H1 (cell line): ENCODE measurements around the gene TLX1. TPM values are rescaled to one million over a fixed set of nuclear protein-coding genes. Genes with fewer than 3 reads are reported as not detected.

Experiments
- CTCF ChIA-PET: fragments of 300-600 bp; sonication (Branson Sonifier 250); formaldehyde crosslinking; loops from one replicate; lab custom pipeline; 2021; ENCODE audit not compliant: partially characterized antibody; lab: Charles Lee
- POLR2A ChIA-PET: fragments of 300-600 bp; sonication (Branson Sonifier 250); formaldehyde crosslinking; loops from one replicate; lab custom pipeline; 2021; ENCODE audit warnings: inconsistent platforms; ENCODE audit not compliant: partially characterized antibody; lab: Charles Lee
- DNase-seq, 2 experiments: peaks; one replicate each; pipeline versions ENCODE4 v3.0.0 to v3.0.0-alpha.2; 2010 to 2022; ENCODE audit warnings: low spot score in 2 of 2, low read depth in 1 of 2, mixed read lengths in 1 of 2
- FAIRE-seq: peaks from 2 replicates; lab custom pipeline; 2011; peaks lifted over from hg19 to GRCh38; lab: Jason Lieb, UNC
- H2AFZ ChIP-seq: 2 replicates; pipeline ENCODE4 v1.8.1; 2012; ENCODE audit warnings: low read length, inconsistent platforms
- H2AK5ac ChIP-seq: 2 replicates; pipeline ENCODE4 v1.6.1; 2013; ENCODE audit warnings: low read depth, low read length
- H2BK120ac ChIP-seq: replicated peaks from 2 replicates; pipeline ENCODE3; 2013; ENCODE audit warnings: low read depth, low read length, inconsistent platforms
- H2BK12ac ChIP-seq: 2 replicates; pipeline ENCODE4 v1.6.1; 2013; ENCODE audit warnings: low read depth, low read length
- H2BK15ac ChIP-seq: 2 replicates; pipeline ENCODE4 v1.6.1; 2013; ENCODE audit warnings: low read length
- H2BK20ac ChIP-seq: 2 replicates; pipeline ENCODE4 v1.6.1; 2013; ENCODE audit warnings: low read length
- H2BK5ac ChIP-seq: 2 replicates; pipeline ENCODE4 v1.6.1; 2013; ENCODE audit warnings: low read depth, low read length
- H3K14ac ChIP-seq: 2 replicates; pipeline ENCODE4 v1.6.1; 2013; ENCODE audit warnings: inconsistent platforms; ENCODE audit not compliant: insufficient read length
- H3K18ac ChIP-seq: 2 replicates; pipeline ENCODE4 v1.6.1; 2013; ENCODE audit warnings: low read length; ENCODE audit errors: extremely low read depth
- H3K23ac ChIP-seq: 2 replicates; pipeline ENCODE4 v1.6.1; 2013; ENCODE audit warnings: inconsistent platforms; ENCODE audit not compliant: insufficient read length
- H3K23me2 ChIP-seq: 2 replicates; pipeline ENCODE4 v1.6.1; 2013; ENCODE audit warnings: low read depth, low read length
- H3K27ac ChIP-seq: 2 replicates; pipeline ENCODE4 v1.6.1; 2011; ENCODE audit warnings: low read depth, low read length, inconsistent platforms
- H3K27me3 ChIP-seq, 4 experiments: replicated peaks in 1 of 4; 1 replicate in 1 of 4; 2 replicates in 3 of 4; pipeline versions ENCODE4 v1.6.1 to v1.8.1; 2011 to 2013; ENCODE audit warnings: low read length in 3 of 4, mild to moderate bottlenecking in 3 of 4, inconsistent platforms in 2 of 4, mixed read lengths in 2 of 4, moderate library complexity in 1 of 4; ENCODE audit not compliant: control insufficient read depth in 3 of 4, insufficient read depth in 3 of 4; ENCODE audit errors: extremely low read depth in 1 of 4
- H3K36me3 ChIP-seq, 4 experiments: 2 replicates each; pipeline versions ENCODE4 v1.6.1 to v1.8.1; 2011 to 2013; ENCODE audit warnings: mild to moderate bottlenecking in 4 of 4, low read length in 3 of 4, moderate library complexity in 2 of 4, control low read depth in 1 of 4, inconsistent platforms in 1 of 4; ENCODE audit not compliant: insufficient read depth in 4 of 4, control insufficient read depth in 2 of 4
- H3K4ac ChIP-seq: replicated peaks from 2 replicates; pipeline ENCODE3; 2013; ENCODE audit warnings: low read length, low read depth, mixed read lengths, inconsistent platforms; ENCODE audit not compliant: insufficient read length
- H3K4me1 ChIP-seq, 4 experiments: replicated peaks in 1 of 4; 1 replicate in 1 of 4; 2 replicates in 3 of 4; pipeline versions ENCODE4 v1.6.1 to v1.8.1; 2011 to 2013; ENCODE audit warnings: low read length in 3 of 4, inconsistent platforms in 2 of 4, mixed read lengths in 1 of 4; ENCODE audit not compliant: insufficient read depth in 4 of 4, control insufficient read depth in 3 of 4
- H3K4me2 ChIP-seq, 2 experiments: 2 replicates each; pipeline versions ENCODE4 v1.6.1 to v1.8.1; 2011 to 2013; ENCODE audit warnings: low read depth in 2 of 2, low read length in 2 of 2, control low read depth in 1 of 2, inconsistent platforms in 1 of 2, mild to moderate bottlenecking in 1 of 2; ENCODE audit not compliant: insufficient read depth in 1 of 2
- H3K4me3 ChIP-seq, 4 experiments: fragments of 200-600, 300-600 bp in 1 of 4; sonication (generic), shearing (Covaris generic), sonication (Bioruptor Twin) in 1 of 4; 2 replicates each; pipeline versions ENCODE4 v1.5.1 to v1.8.1; 2011 to 2016; ENCODE audit warnings: low read length in 4 of 4, low read depth in 3 of 4, control low read depth in 2 of 4, inconsistent platforms in 2 of 4, mild to moderate bottlenecking in 2 of 4, mixed read lengths in 1 of 4, moderate library complexity in 1 of 4; ENCODE audit not compliant: insufficient read depth in 2 of 4; ENCODE audit errors: extremely low read depth in 1 of 4
- H3K56ac ChIP-seq: replicated peaks from 2 replicates; pipeline ENCODE3; 2013; ENCODE audit warnings: low read depth, mild to moderate bottlenecking, mixed read lengths, low read length, inconsistent platforms; ENCODE audit not compliant: insufficient read length
- H3K79me1 ChIP-seq: 2 replicates; pipeline ENCODE4 v1.6.1; 2013; ENCODE audit warnings: low read depth, low read length, control low read depth
- H3K79me2 ChIP-seq, 2 experiments: 2 replicates each; pipeline versions ENCODE4 v1.6.1 to v1.8.1; 2012 to 2013; ENCODE audit warnings: low read length in 2 of 2, mild to moderate bottlenecking in 2 of 2, inconsistent platforms in 1 of 2; ENCODE audit not compliant: insufficient read depth in 2 of 2, control insufficient read depth in 1 of 2
- H3K9ac ChIP-seq, 4 experiments: replicated peaks in 1 of 4; 1 replicate in 1 of 4; 2 replicates in 3 of 4; pipeline versions ENCODE4 v1.6.1 to v1.8.1; 2011 to 2013; ENCODE audit warnings: low read depth in 3 of 4, low read length in 3 of 4, control low read depth in 2 of 4, mild to moderate bottlenecking in 2 of 4, moderate library complexity in 2 of 4, inconsistent platforms in 1 of 4; ENCODE audit errors: extremely low read depth in 1 of 4
- H3K9me3 ChIP-seq, 2 experiments: 2 replicates each; pipeline versions ENCODE4 v1.6.1 to v1.8.1; 2012 to 2013; ENCODE audit warnings: mild to moderate bottlenecking in 2 of 2, moderate library complexity in 2 of 2, control low read depth in 1 of 2, inconsistent platforms in 1 of 2, low read depth in 1 of 2, low read length in 1 of 2, mixed read lengths in 1 of 2; ENCODE audit not compliant: insufficient read depth in 2 of 2
- H4K20me1 ChIP-seq, 2 experiments: replicated peaks in 1 of 2; 2 replicates each; pipeline versions ENCODE3 to v1.8.1; 2011 to 2013; ENCODE audit warnings: inconsistent platforms in 2 of 2, low read length in 2 of 2, mild to moderate bottlenecking in 1 of 2; ENCODE audit not compliant: insufficient read depth in 2 of 2, control insufficient read depth in 1 of 2
- H4K5ac ChIP-seq: 2 replicates; pipeline ENCODE4 v1.6.1; 2013; ENCODE audit warnings: low read length, low read depth, mixed read lengths, inconsistent platforms; ENCODE audit not compliant: insufficient read length
- H4K8ac ChIP-seq: 2 replicates; pipeline ENCODE4 v1.8.0; 2013; ENCODE audit warnings: mild to moderate bottlenecking, moderate library complexity, low read length, inconsistent platforms; ENCODE audit not compliant: insufficient read depth; ENCODE audit errors: extremely low read depth
- H4K91ac ChIP-seq: replicated peaks from 2 replicates; pipeline ENCODE3; 2013; ENCODE audit warnings: low read length, mixed read lengths, inconsistent platforms; ENCODE audit not compliant: insufficient read length
- TAF7 ChIP-seq: optimal IDR thresholded peaks from 2 replicates; pipeline ENCODE3; 2011; ENCODE audit warnings: low read depth, mild to moderate bottlenecking, inconsistent platforms, low read length, moderate library complexity, borderline replicate concordance
- WGBS, 2 experiments: shearing (Covaris generic) in 1 of 2; methylation state at CpG; one replicate each; pipeline versions ENCODE4 v1.1.6 to v1.1.7; 2013 to 2015; ENCODE audit warnings: low lambda C conversion rate in 2 of 2, mixed read lengths in 2 of 2, inconsistent platforms in 1 of 2, low coverage in 1 of 2, missing lambda C conversion rate in 1 of 2; ENCODE audit not compliant: insufficient replicate concordance in 2 of 2, insufficient coverage in 1 of 2, insufficient read length in 1 of 2; ENCODE audit errors: extremely low coverage in 1 of 2, missing lambda C conversion rate in 1 of 2; 5-methylcytosine and 5-hydroxymethylcytosine counted together
- polyA plus RNA-seq, 7 experiments: library from polyadenylated mRNA; depleted of rRNA in 3 of 7; stranded (reverse) in 5 of 7; unstranded in 2 of 7; fragments of >200 nt in 5 of 7; fragments of 200-250 nt in 2 of 7; gene quantifications; 1 replicate in 5 of 7; 2 replicates in 1 of 7; 4 replicates in 1 of 7; pipeline versions ENCODE4 v1.2.1 to v1.2.3, GENCODE V29; 2011 to 2013; ENCODE audit warnings: missing spikeins in 2 of 7, mixed read lengths in 2 of 7
- total RNA-seq: library from RNA; stranded (reverse); fragmentation: NEBNext Ultra II Directional; extraction: Animal tissue kit (Norgen Biotek cat#: 25700); gene quantifications from 2 replicates; pipeline ENCODE4 v1.2.1, GENCODE V29; 2021

Gene TLX1
- total and polyA plus RNA-seq, 2 of the 8 experiments (the other 6 are each of a cell fraction or from before 2014, with no cell fraction given): not detected

- no peaks in the 10 kb centered on the region; a peak in 2 of 7 replicates for H3K27me3 ChIP-seq
- no peak for FAIRE-seq
Observed at GRCh38 chr10:101172741-101173140, 41.6 kb downstream of the TLX1 start.

More at GRCh38 chr10:101172741-101173140, 41.6 kb downstream of the TLX1 start:
- H2BK12ac ChIP-seq: no peak overlapping the region
- 87% methylated on average over 2 of the region's 2 CpGs; no CpG with 5 or more reads in 1 of the 2 experiments for WGBS, 2 experiments
- no peak overlapping the region for H3K14ac ChIP-seq
- no peaks in the 10 kb centered on the region for H3K79me1 ChIP-seq
- no peak overlapping the region for H3K4me3 ChIP-seq
- H2AK5ac ChIP-seq: no peak overlapping the region
- H3K56ac ChIP-seq: no peak overlapping the region
- H3K18ac ChIP-seq: no peak overlapping the region
- no peak overlapping the region for H2BK15ac ChIP-seq
- H3K9ac ChIP-seq: no peak overlapping the region
- no peak overlapping the region for H2AFZ ChIP-seq
- H3K36me3 ChIP-seq: no peaks in the 10 kb centered on the region
- no peak overlapping the region for H4K91ac ChIP-seq
- POLR2A ChIA-PET: no interaction called here
- H3K27ac ChIP-seq: no peak overlapping the region
- no peak overlapping the region for H3K4me2 ChIP-seq
- no peak overlapping the region for H4K5ac ChIP-seq
- TF ChIP-seq TAF7: no peak
- no peak overlapping the region for H2BK5ac ChIP-seq
- CTCF ChIA-PET: interaction anchor here (0.6 to 4.2 kb wide), 5 partner anchors 11 to 192 kb away, joined by 3 to 23 read pairs (median 3); no protein-coding TSS in a partner anchor
- no peaks in the 10 kb centered on the region for H3K23me2 ChIP-seq
- no peak overlapping the region for H2BK120ac ChIP-seq
- H3K23ac ChIP-seq: no peak overlapping the region
- H3K9me3 ChIP-seq: peaks cover 0 to 2% of the 10 kb centered on the region in 2 experiments; a peak in 1 of 4 replicates
- DNase-seq: no peak
- H3K4ac ChIP-seq: no peak overlapping the region
- H4K20me1 ChIP-seq: no peaks in the 10 kb centered on the region
- no peaks in the 10 kb centered on the region for H3K4me1 ChIP-seq
- H2BK20ac ChIP-seq: no peak overlapping the region
- no peak overlapping the region for H4K8ac ChIP-seq
- no peaks in the 10 kb centered on the region for H3K79me2 ChIP-seq
